HG02610 (cell line): ENCODE measurements around the gene FAM149B1.
"Not testable (repeated sequence)": the region's sequence is repeated elsewhere in the genome, so short reads cannot be mapped to it uniquely, and the experiment has no call there.

Experiments
- ATAC-seq: cut with Tn5 transposase; IDR thresholded peaks from one replicate; pipeline ENCODE4 v1.9.1; 2021; ENCODE audit warnings: mild to moderate bottlenecking, moderate library complexity; ENCODE audit not compliant: unreplicated experiment

Gene FAM149B1

DNA sequence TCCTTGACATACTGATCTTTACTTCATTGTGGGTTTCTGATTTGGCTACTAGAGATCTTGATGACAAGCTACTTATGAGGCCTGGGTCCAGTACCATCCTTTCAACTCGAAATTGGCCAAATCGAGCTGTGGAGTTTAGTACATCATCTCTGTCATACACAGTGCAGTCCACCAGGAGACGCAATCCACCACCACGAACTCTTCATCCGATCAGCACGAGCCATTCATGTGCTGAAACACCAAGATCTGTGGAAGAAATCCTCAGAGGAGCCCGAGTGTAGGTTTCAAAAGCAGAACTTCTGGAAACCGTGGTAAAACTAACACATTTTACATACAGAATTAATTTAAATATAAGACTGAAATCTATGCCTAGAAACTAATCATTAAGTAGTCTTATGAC lies 65.0 kb downstream of the FAM149B1 start:
- no peak for ATAC-seq

- ATAC-seq: no peak
Measured at GRCh38 chr10:73233883-73234282, 66.0 kb downstream of the FAM149B1 start.

DNA sequence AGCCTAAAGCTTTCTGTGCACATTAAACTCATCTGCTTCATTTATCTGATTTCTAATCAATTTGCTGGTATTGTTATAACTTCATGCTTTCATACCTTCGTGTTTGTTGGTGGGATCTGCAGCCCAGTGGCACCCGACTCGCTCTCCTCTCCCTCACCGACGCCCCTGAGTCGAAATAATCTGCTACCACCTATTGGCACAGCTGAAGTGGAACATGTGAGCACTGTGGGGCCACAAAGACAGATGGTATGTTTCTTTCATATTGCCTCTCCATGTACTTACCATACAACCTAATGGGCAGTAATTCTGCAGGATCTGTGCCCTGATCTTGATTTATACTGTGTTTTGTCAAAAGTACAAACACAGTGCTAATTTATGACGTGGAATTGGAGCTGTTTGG lies 66.8 kb downstream of the FAM149B1 start:
- ATAC-seq: no peak

DNA sequence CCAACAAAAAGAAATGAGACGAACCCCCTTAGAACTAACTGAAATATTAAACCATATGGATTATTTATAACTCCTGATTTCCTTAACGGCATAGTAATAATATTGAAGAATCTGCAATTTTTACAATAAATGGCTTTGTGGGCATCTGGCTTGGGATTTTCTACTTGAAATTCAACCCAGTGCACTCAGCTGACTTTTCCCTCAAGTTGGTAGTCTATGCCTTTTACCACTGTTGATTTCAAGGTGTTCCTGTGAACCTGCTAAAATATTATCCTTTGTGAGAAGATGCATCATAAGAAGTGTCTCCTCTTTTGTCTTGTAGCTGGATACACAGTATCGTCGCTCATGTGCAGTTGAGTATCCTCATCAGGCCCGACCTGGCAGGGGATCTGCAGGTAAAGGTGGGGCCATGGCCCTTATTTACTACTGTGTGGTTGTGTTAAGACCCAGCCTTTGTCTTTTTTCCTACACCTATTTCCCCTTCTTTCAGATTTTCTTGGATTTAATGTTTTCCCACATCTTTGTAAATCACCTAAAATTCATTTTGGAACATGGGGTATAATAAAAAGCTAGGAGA lies 71.2 kb downstream of the FAM149B1 start:
- no peak for ATAC-seq

DNA sequence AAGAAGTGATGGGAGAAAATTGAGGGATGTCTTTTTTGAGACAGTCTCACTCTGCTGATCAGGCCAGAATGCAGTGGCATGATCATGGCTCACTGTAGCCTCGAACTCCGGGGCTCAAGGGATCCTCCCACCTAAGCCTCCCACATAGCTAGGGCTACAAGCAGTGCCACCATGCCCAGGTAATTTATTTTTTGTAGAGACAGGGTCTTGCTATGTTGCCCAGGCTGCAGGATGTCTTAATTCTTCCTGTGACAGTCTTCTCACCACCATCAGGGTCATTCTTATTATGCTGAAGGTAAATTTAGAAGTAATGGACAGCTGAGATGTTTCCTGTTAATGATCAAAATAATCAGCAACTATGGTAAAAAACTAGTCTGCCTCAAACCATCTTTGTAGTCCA lies 72.0 kb downstream of the FAM149B1 start:
- ATAC-seq: no peak

GRCh38 chr10:73244866-73245477 lies 77.1 kb downstream of the FAM149B1 start:
- ATAC-seq: no peak

GRCh38 chr10:73246322-73246645 lies 78.4 kb downstream of the FAM149B1 start:
- no peak for ATAC-seq

GRCh38 chr10:73246646-73247508 lies 79.0 kb downstream of the FAM149B1 start, which contains the start of gene DNAJC9:
Gene DNAJC9 (minus strand): TSS chr10:73247255. CDS start chr10:73247189, 66 bp downstream.
- peak; percentile 83 for ATAC-seq

DNA sequence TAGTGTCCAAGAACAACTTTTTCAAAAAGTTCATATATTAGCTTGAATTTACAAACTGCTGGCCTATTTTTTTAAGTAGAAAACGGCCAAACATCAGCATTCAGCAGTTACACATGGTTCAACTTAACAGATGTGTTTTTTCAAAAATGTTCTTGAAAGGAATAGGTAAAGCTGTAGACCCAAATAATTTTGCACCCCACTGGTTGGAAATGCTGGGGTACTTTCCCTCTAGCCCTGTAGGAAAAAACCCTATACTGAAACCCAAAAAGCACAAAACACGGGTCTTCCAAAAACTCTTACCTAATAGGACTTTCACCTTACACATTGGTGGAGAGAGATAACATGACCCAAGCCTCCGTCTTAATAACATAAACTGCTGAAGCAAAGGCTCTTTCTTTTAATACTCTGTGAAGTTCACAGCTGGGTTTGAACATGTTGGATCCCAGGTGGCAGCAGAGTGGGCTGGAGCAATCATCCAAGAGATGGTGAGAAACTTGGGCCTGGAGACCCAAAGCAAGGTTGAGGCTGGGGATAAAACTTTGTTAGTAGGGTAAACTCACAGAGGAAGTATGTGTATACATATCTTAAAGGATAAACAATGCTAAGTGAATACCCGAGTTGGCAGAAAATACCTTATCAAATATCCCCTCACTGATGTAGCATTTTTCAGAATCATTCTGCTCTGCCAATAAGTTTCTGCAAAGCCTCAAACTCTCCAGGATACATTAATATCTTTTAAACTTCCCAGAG lies 79.8 kb downstream of the FAM149B1 start:
- no peak for ATAC-seq

GRCh38 chr10:73248259-73248724 lies 80.4 kb downstream of the FAM149B1 start:
- no peak for ATAC-seq

GRCh38 chr10:73251683-73252444 lies 83.9 kb downstream of the FAM149B1 start:
- peak; percentile 4 for ATAC-seq

DNA sequence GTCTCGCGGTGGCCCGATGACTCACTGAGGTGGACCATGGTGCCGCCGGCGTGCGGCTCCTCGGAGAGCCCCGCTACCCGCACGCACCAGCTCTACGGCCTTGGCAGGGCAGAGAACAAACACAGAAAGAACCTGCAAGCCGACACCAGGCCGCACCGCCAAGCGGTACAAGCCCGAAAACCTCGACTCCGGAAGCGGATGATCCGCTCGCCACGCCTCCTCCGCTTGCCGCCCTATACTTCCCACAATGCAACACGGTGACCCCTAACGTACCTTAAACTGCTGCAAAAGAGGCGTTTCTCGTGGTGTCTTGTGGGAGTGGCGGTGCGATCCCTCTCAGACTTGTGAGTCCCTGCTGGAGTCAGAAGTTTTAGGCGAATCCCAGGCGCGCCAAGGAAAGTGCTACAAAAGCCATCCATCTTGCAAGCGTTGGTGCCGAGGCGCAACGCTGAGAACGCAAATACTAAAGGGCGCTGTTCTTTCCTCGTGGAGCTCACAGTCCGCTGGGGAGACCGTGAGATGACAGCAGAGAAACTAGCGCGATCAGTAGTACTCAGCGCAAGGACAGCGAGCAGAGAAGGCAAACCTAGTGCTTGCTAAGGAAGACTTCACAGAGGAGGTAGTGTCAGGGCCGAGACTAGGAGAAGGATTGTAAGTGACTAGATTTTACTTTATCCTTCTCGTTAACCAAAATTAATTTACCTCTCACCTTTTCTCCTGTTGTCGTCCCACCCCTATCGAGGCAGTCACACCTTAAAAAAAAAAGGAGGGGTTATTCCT lies 84.7 kb downstream of the FAM149B1 start, which contains the start of gene MRPS16:
MRPS16 (minus strand) TSS at position 200 of the 780 bp plus-strand sequence; CDS start at position 38, 162 bp downstream.
- ATAC-seq: peak; percentile 74

- no peak for ATAC-seq
Measured at GRCh38 chr10:73253225-73253555, 85.3 kb downstream of the FAM149B1 start.

GRCh38 chr10:73258612-73259011 lies 90.7 kb downstream of the FAM149B1 start:
- ATAC-seq: not testable (repeated sequence)

DNA sequence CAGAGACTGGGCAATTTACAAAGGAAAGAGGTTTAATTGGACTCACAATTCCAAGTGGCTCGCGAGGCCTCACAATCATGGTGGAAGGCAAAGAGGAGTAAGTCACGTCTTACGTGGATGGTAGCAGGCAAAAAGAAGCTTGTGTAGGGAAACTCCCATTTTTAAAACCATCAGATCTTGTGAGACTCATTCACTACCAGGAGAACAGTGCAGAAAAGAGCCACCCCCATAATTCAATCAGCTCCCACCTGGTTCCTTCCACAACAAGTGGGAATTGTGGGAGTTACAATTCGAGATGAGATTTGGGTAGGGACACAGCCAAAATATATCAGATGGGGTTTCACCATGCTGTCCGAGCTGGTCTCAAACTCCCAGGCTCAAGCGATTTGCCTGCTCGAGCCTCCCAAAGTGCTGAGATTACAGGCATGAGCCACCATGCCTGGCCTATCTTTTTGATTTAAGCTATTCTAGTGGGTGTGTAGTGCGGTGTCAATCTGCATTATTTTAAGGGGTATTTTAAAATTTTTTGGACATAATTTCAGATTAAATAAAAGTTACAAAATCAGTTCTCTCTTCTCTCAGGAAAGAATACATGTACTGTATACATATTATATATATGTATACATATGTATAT lies 93.6 kb downstream of the FAM149B1 start:
- ATAC-seq: no peak

- ATAC-seq: no peak
Measured at GRCh38 chr10:73262105-73262730, 94.3 kb downstream of the FAM149B1 start.

- no peak for ATAC-seq
Measured at GRCh38 chr10:73262880-73263555, 95.1 kb downstream of the FAM149B1 start.

- ATAC-seq: no peak
Measured at GRCh38 chr10:73263693-73264347, 95.9 kb downstream of the FAM149B1 start.
